ENCODE measurements around the gene MYZAP. TPM values are rescaled to one million over a fixed set of nuclear protein-coding genes. Genes with fewer than 3 reads are reported as not detected.
"Not testable (repeated sequence)": the region's sequence is repeated elsewhere in the genome, so short reads cannot be mapped to it uniquely, and the experiment has no call there.

MYZAP gene
- total RNA-seq, 1 experiment from 2014 or later: 6.0 TPM

DNA sequence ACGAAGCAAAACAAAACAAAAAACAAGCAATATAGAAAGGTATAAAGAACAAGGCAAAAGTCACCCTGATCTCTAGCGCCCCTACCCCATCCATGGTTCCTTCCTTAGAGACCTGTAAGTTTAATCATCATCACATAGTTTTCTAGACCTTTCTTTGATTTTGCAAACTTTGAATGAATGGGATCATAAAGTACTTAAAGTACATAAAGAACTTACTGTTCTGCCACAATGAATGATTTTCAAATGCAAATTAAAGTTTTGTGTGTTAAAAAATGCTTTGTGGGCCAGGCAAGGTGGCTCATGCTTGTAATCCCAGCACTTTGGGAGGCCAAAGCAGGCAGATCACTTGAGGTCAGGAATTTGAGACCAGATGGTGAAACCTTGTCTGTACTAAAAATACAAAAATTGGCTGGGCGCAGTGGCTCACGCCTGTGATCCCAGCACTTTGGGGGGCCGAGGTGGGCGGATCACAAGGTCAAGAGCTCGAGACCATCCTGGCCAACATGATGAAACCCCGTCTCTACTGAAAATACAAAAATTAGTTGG lies 24.3 kb downstream of the MYZAP start:
- POLR2A ChIA-PET (ENCODE audit: unreplicated experiment); H3F3A ChIP-seq (ENCODE audit: low read length, unreplicated experiment); H3K27me3 ChIP-seq (ENCODE audit: low read length); H3K9me2 ChIP-seq (replicated peaks; ENCODE audit: low read length); DNase-seq; BruUV-seq (replicated peaks); CTCF ChIA-PET; H3K79me2 ChIP-seq (ENCODE audit: low read length); ATAC-seq; H3K36me3 ChIP-seq (ENCODE audit: low read depth, low read length); H3K4me2 ChIP-seq (ENCODE audit: low read length); H2AFZ ChIP-seq (ENCODE audit: low read length); H3K9me3 ChIP-seq (ENCODE audit: low read length); intact Hi-C loops (cut with micrococcal nuclease); H4K20me1 ChIP-seq (ENCODE audit: low read length); H3K9ac ChIP-seq (ENCODE audit: low read length); H3K4me3 ChIP-seq (ENCODE audit: low read length); H3K27ac ChIP-seq (ENCODE audit: low read length): not testable (repeated sequence)
- peaks cover 30% of the 10 kb centered on the region for H3K4me1 ChIP-seq (ENCODE audit: insufficient read depth, low read length)

DNA sequence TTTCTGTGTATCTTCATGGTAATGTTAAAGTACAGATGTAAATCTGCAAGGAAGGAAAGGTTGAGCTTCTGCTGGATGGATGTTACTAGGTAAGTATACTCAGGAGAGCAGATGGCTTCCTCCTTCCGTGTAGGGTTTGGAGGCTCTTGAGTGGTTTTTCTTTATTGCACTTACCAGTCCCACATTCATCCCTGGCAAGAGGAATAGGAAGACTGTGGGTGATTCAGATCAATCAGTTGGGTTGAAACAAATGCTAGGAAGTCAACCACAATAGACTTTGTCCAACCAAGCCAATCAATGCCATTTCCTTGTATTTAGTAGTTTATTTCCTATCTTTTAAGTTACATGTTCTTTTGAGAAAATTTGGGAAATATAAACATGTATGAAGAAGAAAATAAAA lies 26.6 kb downstream of the MYZAP start:
- no peaks in the 10 kb centered on the region for H3K9me3 ChIP-seq (ENCODE audit: low read length)
- no peak overlapping the region for H3K9ac ChIP-seq (ENCODE audit: low read length)
- POLR2A ChIA-PET (ENCODE audit: unreplicated experiment): no interaction called here
- no peaks in the 10 kb centered on the region for H3K79me2 ChIP-seq (ENCODE audit: low read length)
- DNase-seq (no peak), ATAC-seq (no peak)
- H3F3A ChIP-seq (ENCODE audit: low read length, unreplicated experiment): no peaks in the 10 kb centered on the region
- H3K27me3 ChIP-seq (ENCODE audit: low read length): no peaks in the 10 kb centered on the region
- H3K27ac ChIP-seq (ENCODE audit: low read length): no peak overlapping the region
- no peak overlapping the region for H3K4me3 ChIP-seq (ENCODE audit: low read length)
- intact Hi-C loops (cut with micrococcal nuclease): no loop called here
- H2AFZ ChIP-seq (ENCODE audit: low read length): no peak overlapping the region
- CTCF ChIA-PET: no interaction called here
- peaks cover 13% of the 10 kb centered on the region for H3K4me1 ChIP-seq (ENCODE audit: insufficient read depth, low read length)
- no TSS peak for BruUV-seq (replicated peaks)
- TF ChIP-seq EZH2phosphoT487 (IDR thresholded peaks at IDR 0.05; ENCODE audit: borderline replicate concordance, low read length): no peak
- H3K36me3 ChIP-seq (ENCODE audit: low read depth, low read length): no peaks in the 10 kb centered on the region
- no peak overlapping the region for H3K4me2 ChIP-seq (ENCODE audit: low read length)
- no peaks in the 10 kb centered on the region for H3K9me2 ChIP-seq (replicated peaks; ENCODE audit: low read length)
- no peaks in the 10 kb centered on the region for H4K20me1 ChIP-seq (ENCODE audit: low read length)

DNA sequence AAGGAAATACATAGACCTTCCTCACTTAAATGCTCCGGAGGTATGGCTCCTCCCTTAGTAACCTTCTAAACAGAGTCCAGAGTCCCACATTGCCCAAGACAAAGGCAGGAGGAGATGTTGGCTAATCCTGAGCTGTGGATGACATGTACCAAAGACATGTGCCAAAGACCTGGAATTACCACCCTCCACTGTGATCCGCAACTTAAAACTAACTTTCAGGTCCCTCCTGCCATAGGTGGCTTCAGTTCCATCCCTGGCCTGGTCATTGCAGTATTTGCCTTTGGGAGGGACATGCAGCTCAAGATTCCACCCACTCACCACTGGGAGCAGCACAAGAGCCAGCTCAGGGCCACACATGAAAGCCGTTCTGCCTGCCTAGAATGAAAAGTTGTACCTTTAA lies 28.0 kb downstream of the MYZAP start:
- H3K4me1 ChIP-seq (ENCODE audit: insufficient read depth, low read length): 0 out of 2 replicates have a peak, but pooled peaks cover 3% of the 10 kb centered on the region
- intact Hi-C loops (cut with micrococcal nuclease): no loop called here
- H3K9ac ChIP-seq (ENCODE audit: low read length): no peak overlapping the region
- no peaks in the 10 kb centered on the region for H3K36me3 ChIP-seq (ENCODE audit: low read depth, low read length)
- DNase-seq (no peak), ATAC-seq (no peak)
- CTCF ChIA-PET: interaction anchor here (0.6 kb wide), 1 partner anchor 131 kb away, joined by 6 read pairs; no protein-coding TSS in a partner anchor
- BruUV-seq (replicated peaks): no TSS peak
- H3F3A ChIP-seq (ENCODE audit: low read length, unreplicated experiment): no peaks in the 10 kb centered on the region
- no peaks in the 10 kb centered on the region for H3K9me3 ChIP-seq (ENCODE audit: low read length)
- TF ChIP-seq EZH2 (IDR thresholded peaks at IDR 0.05; ENCODE audit: low read length, unreplicated experiment) (no peak), EZH2phosphoT487 (IDR thresholded peaks at IDR 0.05; ENCODE audit: borderline replicate concordance, low read length) (no peak)
- TF ChIP-seq, protein P1, sequence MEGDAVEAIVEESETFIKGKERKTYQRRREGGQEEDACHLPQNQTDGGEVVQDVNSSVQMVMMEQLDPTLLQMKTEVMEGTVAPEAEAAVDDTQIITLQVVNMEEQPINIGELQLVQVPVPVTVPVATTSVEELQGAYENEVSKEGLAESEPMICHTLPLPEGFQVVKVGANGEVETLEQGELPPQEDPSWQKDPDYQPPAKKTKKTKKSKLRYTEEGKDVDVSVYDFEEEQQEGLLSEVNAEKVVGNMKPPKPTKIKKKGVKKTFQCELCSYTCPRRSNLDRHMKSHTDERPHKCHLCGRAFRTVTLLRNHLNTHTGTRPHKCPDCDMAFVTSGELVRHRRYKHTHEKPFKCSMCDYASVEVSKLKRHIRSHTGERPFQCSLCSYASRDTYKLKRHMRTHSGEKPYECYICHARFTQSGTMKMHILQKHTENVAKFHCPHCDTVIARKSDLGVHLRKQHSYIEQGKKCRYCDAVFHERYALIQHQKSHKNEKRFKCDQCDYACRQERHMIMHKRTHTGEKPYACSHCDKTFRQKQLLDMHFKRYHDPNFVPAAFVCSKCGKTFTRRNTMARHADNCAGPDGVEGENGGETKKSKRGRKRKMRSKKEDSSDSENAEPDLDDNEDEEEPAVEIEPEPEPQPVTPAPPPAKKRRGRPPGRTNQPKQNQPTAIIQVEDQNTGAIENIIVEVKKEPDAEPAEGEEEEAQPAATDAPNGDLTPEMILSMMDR (conservative IDR thresholded peaks at IDR 0.05; ENCODE audit: low read depth, low read length): no peak
- POLR2A ChIA-PET (ENCODE audit: unreplicated experiment): no interaction called here
- no peak overlapping the region for H3K27ac ChIP-seq (ENCODE audit: low read length)
- H3K9me2 ChIP-seq (replicated peaks; ENCODE audit: low read length): no peaks in the 10 kb centered on the region
- no peak overlapping the region for H3K4me3 ChIP-seq (ENCODE audit: low read length)
- H3K27me3 ChIP-seq (ENCODE audit: low read length): no peaks in the 10 kb centered on the region
- H3K4me2 ChIP-seq (ENCODE audit: low read length): no peak overlapping the region
- no peaks in the 10 kb centered on the region for H4K20me1 ChIP-seq (ENCODE audit: low read length)
- H3K79me2 ChIP-seq (ENCODE audit: low read length): no peaks in the 10 kb centered on the region
- H2AFZ ChIP-seq (ENCODE audit: low read length): no peak overlapping the region

DNA sequence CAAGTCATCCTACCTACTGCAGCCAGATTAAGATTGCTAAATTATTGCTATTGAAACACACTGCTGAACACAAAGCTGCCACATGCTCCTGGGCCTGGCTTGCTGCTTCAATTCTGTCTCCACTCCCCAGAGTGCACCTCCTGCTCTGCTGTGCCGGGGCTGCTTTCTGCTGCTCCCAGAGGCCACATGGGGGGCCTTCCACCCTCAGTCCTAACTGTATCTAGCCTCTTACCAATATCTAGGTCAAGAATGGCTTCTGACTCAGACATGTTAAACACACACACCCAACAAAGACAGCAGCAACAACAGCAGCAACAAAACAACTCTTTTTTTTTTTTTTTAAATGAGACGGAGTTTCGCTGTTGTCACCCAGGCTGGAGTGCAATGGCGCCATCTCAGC lies 33.0 kb downstream of the MYZAP start:
- no TSS peak for BruUV-seq (replicated peaks)
- ChIA-PET POLR2A (ENCODE audit: unreplicated experiment) (no interaction called here), CTCF (no interaction called here)
- Histone ChIP-seq H3K79me2 (ENCODE audit: low read length) (no peaks in the 10 kb centered on the region), H3K9me3 (ENCODE audit: low read length) (no peaks in the 10 kb centered on the region), H3K9me2 (replicated peaks; ENCODE audit: low read length) (no peaks in the 10 kb centered on the region), H2AFZ (ENCODE audit: low read length) (no peak overlapping the region), H3K4me1 (ENCODE audit: insufficient read depth, low read length) (0 out of 2 replicates have a peak, but pooled peaks cover 3% of the 10 kb centered on the region), H3K36me3 (ENCODE audit: low read depth, low read length) (no peaks in the 10 kb centered on the region), H3K4me2 (ENCODE audit: low read length) (no peak overlapping the region), H3K4me3 (ENCODE audit: low read length) (no peak overlapping the region), H4K20me1 (ENCODE audit: low read length) (no peaks in the 10 kb centered on the region), H3K27ac (ENCODE audit: low read length) (no peak overlapping the region), H3F3A (ENCODE audit: low read length, unreplicated experiment) (no peaks in the 10 kb centered on the region), H3K9ac (ENCODE audit: low read length) (no peak overlapping the region), H3K27me3 (ENCODE audit: low read length) (no peaks in the 10 kb centered on the region)
- ATAC-seq: no peak
- intact Hi-C loops (cut with micrococcal nuclease): no loop called here
- no peak for TF ChIP-seq EZH2phosphoT487 (IDR thresholded peaks at IDR 0.05; ENCODE audit: borderline replicate concordance, low read length)
- TF ChIP-seq, protein P1 (conservative IDR thresholded peaks at IDR 0.05; ENCODE audit: low read depth, low read length): no peak
- no peak for TF ChIP-seq EZH2 (IDR thresholded peaks at IDR 0.05; ENCODE audit: low read length, unreplicated experiment)
- no peak for DNase-seq

Data from PC-3 (cell line).